Erythroblast (primary cell): ENCODE measurements around the gene RALGPS2.

ENCODE experiments used
- GATA1 ChIP-seq: IDR thresholded peaks from 2 replicates; pipeline ENCODE4 v1.6.1; 2011; ENCODE audit warnings: low read depth, mild to moderate bottlenecking, control low read depth, low read length, moderate library complexity
- POLR2A ChIP-seq: IDR thresholded peaks from 2 replicates; pipeline ENCODE4 v1.6.1; 2011; ENCODE audit warnings: mild to moderate bottlenecking, low read length

GRCh38 chr1:178921499-178921898, 196.5 kb downstream of the RALGPS2 start:
- no peak for TF ChIP-seq POLR2A
- no peak for TF ChIP-seq GATA1
